GM12873 (cell line): ENCODE data around the gene TTC21A.

Experiments
- TF ChIP-seq, protein P1 (sequence below): IDR thresholded peaks from 2 replicates; pipeline ENCODE4 v1.5.1; 2012; ENCODE audit warnings: low read depth, mild to moderate bottlenecking, moderate library complexity, low read length, control low read depth; ENCODE audit not compliant: insufficient read depth; ENCODE audit errors: missing control alignments

Gene TTC21A

DNA sequence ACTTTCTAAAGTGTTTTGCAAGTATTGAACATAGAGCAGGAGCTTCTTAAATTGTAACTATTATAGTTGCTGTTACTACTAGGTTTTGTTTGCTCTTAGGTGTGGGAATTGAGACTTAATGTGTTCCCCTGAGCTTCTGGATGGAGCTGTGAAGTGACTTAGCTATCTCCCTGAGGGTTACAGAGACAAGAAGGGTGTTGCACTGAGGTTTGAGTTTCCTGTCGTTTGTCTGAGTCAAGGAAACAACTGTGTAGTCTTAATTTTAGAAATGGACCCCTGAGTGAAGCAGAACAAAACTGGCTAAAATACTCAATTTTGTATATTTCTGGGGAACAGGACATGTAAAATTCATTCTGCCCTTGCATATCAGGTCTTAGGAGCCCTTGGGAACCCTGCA is 20.4 kb downstream of the TTC21A start:
- TF ChIP-seq, protein P1, sequence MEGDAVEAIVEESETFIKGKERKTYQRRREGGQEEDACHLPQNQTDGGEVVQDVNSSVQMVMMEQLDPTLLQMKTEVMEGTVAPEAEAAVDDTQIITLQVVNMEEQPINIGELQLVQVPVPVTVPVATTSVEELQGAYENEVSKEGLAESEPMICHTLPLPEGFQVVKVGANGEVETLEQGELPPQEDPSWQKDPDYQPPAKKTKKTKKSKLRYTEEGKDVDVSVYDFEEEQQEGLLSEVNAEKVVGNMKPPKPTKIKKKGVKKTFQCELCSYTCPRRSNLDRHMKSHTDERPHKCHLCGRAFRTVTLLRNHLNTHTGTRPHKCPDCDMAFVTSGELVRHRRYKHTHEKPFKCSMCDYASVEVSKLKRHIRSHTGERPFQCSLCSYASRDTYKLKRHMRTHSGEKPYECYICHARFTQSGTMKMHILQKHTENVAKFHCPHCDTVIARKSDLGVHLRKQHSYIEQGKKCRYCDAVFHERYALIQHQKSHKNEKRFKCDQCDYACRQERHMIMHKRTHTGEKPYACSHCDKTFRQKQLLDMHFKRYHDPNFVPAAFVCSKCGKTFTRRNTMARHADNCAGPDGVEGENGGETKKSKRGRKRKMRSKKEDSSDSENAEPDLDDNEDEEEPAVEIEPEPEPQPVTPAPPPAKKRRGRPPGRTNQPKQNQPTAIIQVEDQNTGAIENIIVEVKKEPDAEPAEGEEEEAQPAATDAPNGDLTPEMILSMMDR: no peak

DNA sequence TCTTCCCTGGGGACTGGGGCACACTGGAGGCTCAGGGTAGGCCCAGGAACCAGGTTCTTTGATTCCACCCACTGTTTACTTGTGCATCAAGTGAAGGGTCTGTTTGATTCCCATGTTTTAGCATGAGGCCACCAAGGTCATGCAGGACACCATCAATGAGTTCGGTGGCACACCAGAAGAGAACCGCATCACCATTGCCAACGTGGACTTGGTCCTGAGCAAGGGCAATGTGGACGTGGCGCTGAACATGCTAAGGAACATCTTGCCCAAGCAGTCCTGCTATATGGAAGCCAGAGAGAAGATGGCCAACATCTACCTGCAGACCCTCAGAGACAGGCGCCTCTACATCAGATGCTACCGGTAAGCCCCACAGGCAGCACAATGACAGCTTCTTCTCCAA is 21.5 kb downstream of the TTC21A start:
- TF ChIP-seq, protein P1: no peak

DNA sequence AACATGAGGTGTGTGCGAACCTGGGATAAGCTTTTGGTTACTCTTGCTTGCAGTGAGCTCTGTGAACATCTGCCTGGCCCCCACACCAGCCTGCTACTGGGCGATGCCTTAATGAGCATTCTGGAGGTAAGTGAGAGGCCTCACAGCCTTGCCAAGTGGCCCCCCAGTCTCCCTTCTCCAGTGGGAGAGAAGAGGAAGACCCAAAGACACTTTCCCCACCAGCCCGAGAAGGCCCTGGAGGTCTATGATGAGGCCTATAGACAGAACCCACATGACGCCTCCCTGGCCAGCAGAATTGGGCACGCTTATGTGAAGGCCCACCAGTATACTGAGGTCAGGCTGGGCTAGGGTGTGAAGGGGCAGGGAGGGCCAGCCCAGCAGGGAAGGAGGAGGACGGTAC is 22.5 kb downstream of the TTC21A start:
- TF ChIP-seq, protein P1: no peak

DNA sequence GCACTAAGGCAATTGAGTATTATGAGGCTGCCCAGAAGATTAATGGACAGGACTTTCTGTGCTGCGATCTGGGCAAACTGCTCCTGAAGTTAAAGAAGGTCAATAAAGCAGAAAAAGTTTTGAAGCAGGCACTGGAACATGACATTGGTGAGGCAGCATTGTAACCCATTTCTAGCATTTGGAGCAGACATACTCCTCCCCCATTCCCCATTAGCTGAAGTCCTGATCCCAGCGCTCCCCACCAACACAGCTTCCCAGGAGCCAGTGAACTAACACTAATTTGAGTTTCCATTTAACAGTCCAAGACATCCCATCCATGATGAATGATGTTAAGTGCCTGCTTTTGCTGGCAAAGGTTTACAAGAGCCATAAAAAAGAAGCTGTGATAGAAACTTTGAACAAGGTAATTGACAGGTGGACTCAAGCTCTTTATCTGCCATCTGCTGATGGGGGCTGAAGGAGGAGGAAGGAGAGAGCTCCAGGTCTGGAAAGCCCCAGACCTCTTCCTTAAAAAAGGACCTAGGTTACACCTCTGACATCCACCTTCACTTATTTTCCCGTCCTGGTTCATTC is 23.3 kb downstream of the TTC21A start:
- TF ChIP-seq, protein P1: no peak

DNA sequence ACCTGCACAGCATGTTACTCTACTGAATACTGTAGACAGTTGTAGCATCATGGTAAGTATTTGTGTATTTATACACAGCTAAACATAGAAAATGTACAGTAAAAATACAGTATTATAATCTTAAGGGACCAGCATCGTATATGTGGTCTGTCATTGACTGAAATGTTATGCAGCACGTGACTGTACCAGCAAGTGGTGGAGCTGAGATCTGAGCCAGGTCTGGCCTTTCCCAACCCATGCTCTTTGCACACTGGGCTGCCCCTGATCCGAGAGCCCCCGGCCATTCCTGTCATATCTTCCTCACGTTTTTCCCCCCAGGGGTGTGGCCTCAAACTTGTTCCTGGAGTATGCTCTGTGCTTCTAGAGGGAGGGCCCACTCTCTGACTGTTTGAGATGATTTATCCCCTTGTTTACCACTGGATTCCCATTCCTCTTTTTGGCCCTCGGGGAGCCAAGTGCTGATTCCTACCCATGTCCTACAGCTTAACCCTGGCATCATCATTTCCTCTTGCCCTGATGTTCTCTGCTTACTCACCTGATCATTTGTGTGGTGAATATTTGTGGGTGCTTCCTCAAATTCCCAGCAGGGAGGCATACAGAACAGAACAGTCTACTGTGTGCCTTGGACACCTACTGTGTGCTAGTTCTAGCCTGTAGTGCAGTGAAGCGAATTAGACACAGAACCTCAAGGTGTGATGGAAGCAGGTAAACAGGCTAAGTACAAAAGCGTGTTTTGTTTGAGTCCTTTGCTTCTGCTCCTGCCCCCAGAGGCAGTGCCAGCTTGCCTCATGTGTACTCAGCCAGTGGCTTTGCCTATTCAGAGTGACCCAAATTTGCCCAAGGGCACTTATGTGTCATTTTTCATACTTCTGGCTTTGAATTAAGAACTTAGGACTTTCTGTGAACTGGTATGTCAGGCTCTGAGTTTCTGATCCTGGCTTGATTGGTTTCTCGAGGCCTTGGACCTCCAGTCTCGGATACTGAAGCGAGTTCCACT is 24.9 kb downstream of the TTC21A start:
- TF ChIP-seq, protein P1: no peak

DNA sequence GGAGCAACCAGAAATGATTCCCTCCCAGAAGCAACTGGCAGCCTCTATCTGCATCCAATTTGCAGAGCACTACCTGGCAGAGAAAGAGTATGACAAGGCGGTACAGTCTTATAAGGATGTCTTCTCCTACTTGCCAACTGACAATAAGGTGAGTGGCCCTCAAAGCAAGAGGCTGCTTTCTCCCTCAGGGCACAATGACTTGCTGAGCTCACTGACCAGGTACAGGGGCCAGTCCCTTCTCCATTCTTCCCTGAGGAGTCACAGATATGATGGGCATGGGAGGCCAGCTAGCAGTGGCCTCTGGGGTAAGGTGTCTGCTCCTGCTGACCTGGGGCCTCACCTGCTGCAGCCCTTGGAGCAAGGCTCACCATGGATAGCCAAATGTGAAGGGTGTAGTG is 25.6 kb downstream of the TTC21A start:
- TF ChIP-seq, protein P1: no peak

DNA sequence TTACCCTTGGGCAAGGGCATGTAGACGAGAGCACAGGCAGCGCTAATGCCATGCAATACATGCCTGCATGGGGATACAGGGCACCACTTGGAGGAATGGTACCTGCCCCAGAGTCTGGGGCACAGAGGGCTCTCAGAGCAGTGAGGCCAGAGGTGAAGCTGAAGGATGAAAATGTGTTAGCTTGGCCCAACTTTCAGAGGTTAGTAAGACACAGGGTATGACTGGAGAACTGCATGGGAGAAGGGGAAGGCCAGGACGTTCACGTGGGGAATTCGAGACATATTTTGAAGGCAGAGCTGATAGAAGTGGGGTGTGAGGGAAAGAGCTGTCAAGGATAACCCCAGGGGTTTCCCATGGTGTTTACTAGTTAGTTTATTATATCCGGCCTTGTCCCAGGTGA is 26.3 kb downstream of the TTC21A start:
- TF ChIP-seq, protein P1: no peak
